ENCODE data around the gene TUBB4B.

Gene TUBB4B

GRCh38 chr9:137293094-137293481 is 52.0 kb downstream of the TUBB4B start:
- no peak for DNase-seq (ENCODE audit: low read depth in 2 of 2)
